Frontal cortex (tissue), 4 donors: Measurements from ENCODE around the gene FGF23. TPM values are rescaled to one million over a fixed set of nuclear protein-coding genes. Genes with fewer than 3 reads are reported as not detected.

Experiments
- DNase-seq, 2 donors: peaks; one replicate each; pipeline ENCODE4 v3.0.0; 2012; ENCODE audit warnings: low spot score in 2 of 2
- FAIRE-seq: peaks from 2 replicates; lab custom pipeline; 2012; peaks lifted over from hg19 to GRCh38; lab: Jason Lieb, UNC
- total RNA-seq: library from RNA; depleted of rRNA; stranded (reverse); fragments of >200 nt; gene quantifications from one replicate; pipeline ENCODE4 v1.2.3, GENCODE V29; 2014
- donor health status: control.
- donor health status: control.
- donor health status: control.

The FGF23 gene
- total RNA-seq, 1 donor from 2014 or later: not detected

DNA sequence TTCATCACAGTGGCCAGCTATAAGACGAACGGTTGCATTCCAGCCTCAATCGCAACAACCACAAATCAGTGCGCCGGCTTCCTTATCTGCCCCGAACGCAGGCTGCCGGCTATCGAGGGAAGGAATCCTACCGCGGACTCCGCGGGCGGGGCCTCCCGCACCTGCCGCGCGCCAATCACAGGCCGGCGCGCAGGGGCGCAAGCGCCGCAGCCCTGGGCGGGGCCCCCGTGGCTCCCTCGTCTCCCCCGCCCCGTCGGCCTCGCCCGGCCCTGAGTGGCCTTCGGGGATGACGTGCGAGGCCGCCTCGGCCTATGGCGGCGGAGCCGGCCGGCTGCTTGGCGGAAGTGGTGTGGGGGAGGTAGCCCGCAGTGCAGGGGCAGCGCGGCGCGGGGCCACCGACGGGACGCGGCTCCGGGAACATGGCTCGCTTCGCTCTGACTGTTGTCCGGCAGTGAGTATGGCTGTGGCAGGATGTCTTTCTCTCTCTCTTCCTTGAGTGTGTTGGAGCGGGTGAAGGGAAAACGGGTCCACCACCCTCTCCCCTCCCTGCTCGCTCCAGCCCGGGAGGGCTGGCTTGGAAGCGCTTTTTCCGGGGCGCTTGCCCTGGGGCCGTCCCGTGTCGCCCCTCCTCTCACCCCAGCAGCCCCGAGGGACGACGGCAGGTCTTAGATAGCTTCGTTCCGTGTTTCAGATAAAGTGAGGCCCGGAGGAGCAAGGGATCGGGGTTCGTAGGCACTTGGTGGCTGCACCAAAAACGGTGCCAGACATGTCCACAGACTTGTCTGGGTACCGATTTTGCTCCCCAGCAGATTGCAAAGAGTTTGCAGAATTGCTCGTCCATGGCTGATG lies 58.4 kb downstream of the FGF23 start, which contains the start of gene TIGAR:
Gene TIGAR (plus strand): TSS at position 361 of the 849 bp plus-strand sequence. CDS start 59 bp downstream, at position 420.
- DNase-seq: peak; percentile 99
- FAIRE-seq: no peak

DNA sequence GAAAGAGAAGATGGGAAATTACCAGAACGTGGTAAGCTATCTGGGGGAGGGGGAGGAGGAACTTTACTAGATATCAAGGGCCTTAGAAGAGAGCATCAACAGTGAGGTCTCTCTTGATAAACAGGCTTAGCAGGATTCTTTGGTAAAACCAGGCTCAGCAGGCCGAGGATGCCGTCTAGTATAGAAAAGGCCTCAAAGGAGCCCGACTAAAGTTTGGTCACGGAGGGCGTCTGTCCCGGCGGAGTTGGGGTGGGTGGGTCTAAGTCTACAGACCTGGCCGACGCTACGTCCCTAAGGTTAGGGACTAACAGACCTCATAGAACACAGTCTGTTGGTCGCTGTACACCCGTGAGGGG lies 59.0 kb downstream of the FGF23 start:
- DNase-seq (no peak), FAIRE-seq (no peak)

Other genes starting within 250 kb of the FGF23 start
- gene CCND2, start 106.0 kb downstream of the FGF23 start, total RNA-seq: 161 TPM
- 4.1 TPM for gene TIGAR, start 58.5 kb downstream of the FGF23 start, total RNA-seq
- not detected for gene FGF6, start 66.1 kb upstream of the FGF23 start, total RNA-seq
- gene RAD51AP1, start 159.2 kb upstream of the FGF23 start, total RNA-seq: 3.7 TPM
- 17.9 TPM for gene DYRK4, start 182.5 kb upstream of the FGF23 start, total RNA-seq